Naive thymus-derived CD8-positive, alpha-beta T cell (primary cell): ENCODE results near the gene KRTAP2-4. TPM values are rescaled to one million over a fixed set of nuclear protein-coding genes. Genes with fewer than 3 reads are reported as not detected.
"Not testable (repeated sequence)": the region's sequence is repeated elsewhere in the genome, so short reads cannot be mapped to it uniquely, and the experiment has no call there.

Source experiments
- ATAC-seq, 2 donors: fragments of 150-1000 bp; cut with Tn5 transposase in 1 of 2; sonication (Bioruptor Pico), chemical (Tn5 transposase) in 1 of 2; 1 replicate in 1 of 2; 2 replicates in 1 of 2; pipeline ENCODE4 v1.10.0; 2021; ENCODE audit warnings: mild to moderate bottlenecking in 2 of 2, moderate library complexity in 2 of 2
- POLR2A ChIA-PET: fragments of 350-600 bp; sonication (Branson Sonifier 250); formaldehyde crosslinking; loops from one replicate; lab custom pipeline; 2021; ENCODE audit warnings: antibody characterized with exemption; lab: Charles Lee
- DNase-seq, 10 donors: peaks; one replicate each; pipeline versions ENCODE4 v3.0.0 to v3.0.0-alpha.2; 2020 to 2022
- H3K27ac Mint-ChIP-seq, 10 donors: one replicate each; pipeline ENCODE4 v1.8.0; 2020 to 2022; ENCODE audit warnings: mild to moderate bottlenecking in 10 of 10, mixed read lengths in 10 of 10, moderate library complexity in 4 of 10, inconsistent platforms in 1 of 10
- H3K27me3 Mint-ChIP-seq, 5 donors: one replicate each; pipeline ENCODE4 v1.8.0; 2021 to 2022; ENCODE audit warnings: mixed read lengths in 5 of 5
- H3K36me3 Mint-ChIP-seq, 3 donors: one replicate each; pipeline ENCODE4 v1.8.0; 2020 to 2022; ENCODE audit warnings: mixed read lengths in 3 of 3, mild to moderate bottlenecking in 2 of 3, inconsistent platforms in 1 of 3
- H3K4me1 Mint-ChIP-seq, 4 donors: one replicate each; pipeline ENCODE4 v1.8.0; 2021 to 2022; ENCODE audit warnings: mixed read lengths in 4 of 4
- H3K4me3 Mint-ChIP-seq, 10 donors: one replicate each; pipeline ENCODE4 v1.8.0; 2020 to 2022; ENCODE audit warnings: mild to moderate bottlenecking in 10 of 10, mixed read lengths in 10 of 10, moderate library complexity in 6 of 10, inconsistent platforms in 1 of 10
- H3K9me3 Mint-ChIP-seq, 9 donors: one replicate each; pipeline ENCODE4 v1.8.0; 2020 to 2022; ENCODE audit warnings: mixed read lengths in 9 of 9, mild to moderate bottlenecking in 3 of 9, inconsistent platforms in 1 of 9, moderate library complexity in 1 of 9
- polyA plus RNA-seq, 3 donors: library from polyadenylated mRNA; unstranded; fragments of 300-500 nt; fragmentation: Illumina TruSeq; gene quantifications; one replicate each; pipeline ENCODE4 v1.2.3, GENCODE V29; 2021
- total RNA-seq, 8 experiments: library from RNA in 2 of 8; stranded (reverse) in 2 of 8; gene quantifications; one replicate each; pipeline ENCODE4 v1.2.3 and lab custom pipeline; 2021 to 2026

Gene KRTAP2-4
- total and polyA plus RNA-seq, 5 experiments from 2014 or later = not detected

GRCh38 chr17:41046735-41047465 is 18.8 kb downstream of the KRTAP2-4 start, which contains the start of gene KRTAP2-1:
Gene KRTAP2-1, minus strand, starts transcription at chr17:41047316. Its CDS starts 49 bp downstream, at chr17:41047267.
- not testable (repeated sequence) for DNase-seq, H3K36me3 Mint-ChIP-seq, ATAC-seq, H3K4me3 Mint-ChIP-seq, H3K4me1 Mint-ChIP-seq
- Mint-ChIP-seq H3K27me3 (peaks cover 5 to 24% (median 13%) of the 10 kb centered on the region in 5 donors), H3K27ac (peak within 1 kb of the TSS in 1 of 10 donors; percentile 34), H3K9me3 (peaks cover 2 to 24% (median 7%) of the 10 kb centered on the region in 9 donors)
- POLR2A ChIA-PET = interaction anchor here (0.6 kb wide), 1 partner anchor 906 kb away, joined by 5 read pairs; the partner anchor contains the start of gene CASC3

DNA sequence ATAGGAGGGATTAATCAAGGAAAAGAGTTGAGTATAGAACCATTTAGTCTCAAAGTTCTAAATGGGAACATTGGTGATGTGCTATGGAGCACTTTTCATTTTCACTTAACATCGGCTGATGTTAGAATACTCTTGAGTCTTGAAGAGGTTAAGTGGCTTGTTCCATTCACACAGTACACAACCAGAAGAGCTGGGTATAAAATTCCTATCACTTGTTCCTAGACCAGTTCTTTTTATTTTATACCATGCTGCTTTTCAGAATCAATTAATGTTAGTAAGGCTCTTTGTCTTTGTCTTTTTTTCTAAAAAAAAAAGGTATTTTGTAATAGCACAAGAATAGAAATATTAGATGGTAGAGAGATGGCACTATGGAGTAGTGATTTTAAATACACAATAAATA is 22.7 kb downstream of the KRTAP2-4 start:
- POLR2A ChIA-PET = no interaction called here
- peaks cover 0 to 5% (median 3%) of the 10 kb centered on the region in 4 donors for H3K4me1 Mint-ChIP-seq
- ATAC-seq (no peak), DNase-seq (no peak)
- H3K27me3 Mint-ChIP-seq = peaks cover 4 to 19% (median 10%) of the 10 kb centered on the region in 5 donors
- peaks cover 0 to 5% (median 0%) of the 10 kb centered on the region in 3 donors for H3K36me3 Mint-ChIP-seq
- peaks cover 2 to 24% (median 7%) of the 10 kb centered on the region in 9 donors for H3K9me3 Mint-ChIP-seq
- no peak overlapping the region for H3K27ac Mint-ChIP-seq
- no peak overlapping the region for H3K4me3 Mint-ChIP-seq

DNA sequence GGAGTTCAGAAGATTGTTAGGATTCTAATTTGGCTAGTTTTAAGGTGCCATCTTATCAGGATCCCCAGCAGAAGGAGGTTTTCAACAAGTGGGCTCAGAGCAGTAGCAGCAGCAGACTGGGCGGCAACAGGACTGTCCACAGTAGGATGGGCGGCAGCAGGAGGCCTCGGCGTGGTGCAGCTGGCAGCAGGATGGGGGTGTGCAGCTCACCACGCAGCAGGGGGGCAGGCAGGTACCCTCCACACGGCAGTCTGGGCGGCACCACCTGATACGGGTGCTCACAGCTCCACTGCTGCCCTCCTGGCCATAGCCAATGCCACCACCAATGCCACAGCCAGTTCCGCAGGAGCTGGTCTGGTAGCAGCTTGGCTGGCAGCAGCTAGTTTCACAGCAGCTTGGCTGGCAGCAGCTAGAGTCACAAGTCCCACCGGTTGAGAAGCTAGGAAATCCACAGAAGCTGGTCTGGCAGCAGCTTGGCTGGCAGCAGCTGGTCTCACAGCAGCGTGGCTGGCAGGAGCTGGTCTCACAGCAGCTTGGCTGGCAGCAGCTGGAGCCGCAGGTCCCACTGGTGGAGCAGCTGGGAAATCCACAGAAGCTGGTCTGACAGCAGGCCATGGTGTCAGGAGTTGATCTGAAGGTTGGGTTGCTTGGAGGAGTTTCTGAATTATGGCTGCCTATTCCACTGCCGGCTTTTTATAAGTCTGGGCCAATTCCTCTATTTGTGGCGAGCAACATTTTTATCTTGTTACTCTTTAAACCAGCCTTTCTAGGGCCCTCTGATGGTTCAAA is 24.7 kb downstream of the KRTAP2-4 start, which contains the start of gene KRTAP1-1:
Gene KRTAP1-1 (minus strand): TSS at position 668 of the 789 bp plus-strand sequence. CDS start 53 bp downstream, at position 615.
- H3K4me3 Mint-ChIP-seq, H3K27ac Mint-ChIP-seq, POLR2A ChIA-PET, DNase-seq, ATAC-seq, H3K36me3 Mint-ChIP-seq, H3K4me1 Mint-ChIP-seq: not testable (repeated sequence)
- peaks cover 0 to 17% (median 4%) of the 10 kb centered on the region in 5 donors for H3K27me3 Mint-ChIP-seq
- peaks cover 2 to 24% (median 7%) of the 10 kb centered on the region in 9 donors for H3K9me3 Mint-ChIP-seq

DNA sequence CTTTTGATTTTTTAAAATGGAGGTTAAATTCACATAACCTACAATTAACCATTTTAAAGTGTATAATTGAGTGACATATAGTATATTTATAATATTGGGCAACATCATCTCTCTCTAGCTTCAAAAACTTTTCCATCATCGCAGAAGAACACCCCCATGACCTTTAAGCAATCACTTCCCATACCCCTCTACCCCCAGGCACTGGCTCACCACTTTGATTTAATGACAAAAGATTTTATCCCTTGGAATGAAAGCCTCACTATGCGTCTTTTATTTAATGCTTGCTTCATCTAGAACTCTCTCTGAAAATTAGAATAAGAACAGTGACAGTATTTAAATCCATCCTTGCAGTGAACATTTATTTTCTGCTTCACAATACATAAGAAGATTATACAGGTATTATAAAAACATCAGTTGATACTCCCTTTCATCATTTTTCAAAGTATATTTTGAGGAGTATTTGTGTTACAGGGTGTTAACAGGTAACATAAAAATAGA is 27.8 kb downstream of the KRTAP2-4 start:
- peaks cover 0 to 2% (median 0%) of the 10 kb centered on the region in 4 donors for H3K4me1 Mint-ChIP-seq
- peaks cover 0 to 9% (median 4%) of the 10 kb centered on the region in 9 donors for H3K9me3 Mint-ChIP-seq
- DNase-seq = no peak
- H3K27ac Mint-ChIP-seq = no peak overlapping the region
- no peak for ATAC-seq
- peaks cover 0 to 10% (median 2%) of the 10 kb centered on the region in 5 donors for H3K27me3 Mint-ChIP-seq
- H3K4me3 Mint-ChIP-seq = no peak overlapping the region
- H3K36me3 Mint-ChIP-seq = no peaks in the 10 kb centered on the region
- POLR2A ChIA-PET = no interaction called here

- POLR2A ChIA-PET, H3K9me3 Mint-ChIP-seq, ATAC-seq, DNase-seq, H3K36me3 Mint-ChIP-seq, H3K4me1 Mint-ChIP-seq, H3K4me3 Mint-ChIP-seq: not testable (repeated sequence)
- Mint-ChIP-seq H3K27me3 (peaks cover 0 to 19% (median 3%) of the 10 kb centered on the region in 5 donors), H3K27ac (peak within 1 kb of the TSS in 1 of 10 donors; percentile 7)
These were observed 31.2 kb downstream of the KRTAP2-4 start, which contains the start of gene KRTAP1-3 for GRCh38 chr17:41034346-41034935. Gene KRTAP1-3, minus strand, starts transcription at chr17:41034874. Its CDS starts 53 bp downstream, at chr17:41034821.

DNA sequence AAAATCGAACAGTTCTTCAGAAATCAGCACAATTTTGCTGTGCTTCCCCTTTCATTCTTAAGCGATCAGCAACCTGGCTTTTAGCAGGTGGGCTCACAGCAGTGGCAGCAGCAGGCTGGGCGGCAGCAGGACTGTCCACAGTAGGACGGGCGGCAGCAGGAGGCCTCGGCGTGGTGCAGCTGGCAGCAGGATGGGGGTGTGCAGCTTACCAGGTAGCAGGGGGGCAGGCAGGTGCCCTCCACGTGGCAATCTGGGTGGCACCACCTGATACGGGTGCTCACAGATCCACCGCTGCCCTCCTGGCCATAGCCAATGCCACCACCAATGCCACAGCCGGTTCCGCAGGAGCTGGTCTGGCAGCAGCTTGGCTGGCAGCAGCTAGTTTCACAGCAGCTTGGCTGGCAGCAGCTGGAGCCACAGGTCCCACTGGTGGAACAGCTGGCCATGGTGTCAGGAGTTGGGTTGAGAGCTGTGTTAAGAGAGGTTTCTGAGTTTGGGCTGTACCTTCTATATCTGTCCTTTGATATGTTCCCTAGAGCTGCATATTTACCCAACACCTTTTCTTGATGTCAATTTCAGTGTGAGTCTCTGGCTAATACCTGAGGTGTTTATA is 35.9 kb downstream of the KRTAP2-4 start, which contains the start of gene KRTAP1-4:
Gene KRTAP1-4 (minus strand): TSS at position 563 of the 613 bp plus-strand sequence. CDS start 117 bp downstream, at position 446.
- Mint-ChIP-seq H3K4me3 (no peak within 1 kb of the TSS), H3K9me3 (no peaks in the 10 kb centered on the region), H3K27ac (no peak within 1 kb of the TSS), H3K4me1 (peaks cover 0 to 8% (median 4%) of the 10 kb centered on the region in 4 donors), H3K36me3 (no peaks in the 10 kb centered on the region), H3K27me3 (peaks cover 0 to 23% (median 13%) of the 10 kb centered on the region in 5 donors)
- POLR2A ChIA-PET = no interaction called here
- ATAC-seq (no peak), DNase-seq (no peak)

- no peak within 1 kb of the TSS for H3K4me3 Mint-ChIP-seq
- POLR2A ChIA-PET = no interaction called here
- peaks cover 0 to 5% (median 0%) of the 10 kb centered on the region in 9 donors for H3K9me3 Mint-ChIP-seq
- H3K27me3 Mint-ChIP-seq = peaks cover 0 to 21% (median 13%) of the 10 kb centered on the region in 5 donors
- H3K27ac Mint-ChIP-seq = no peak within 1 kb of the TSS
- peaks cover 0 to 14% (median 5%) of the 10 kb centered on the region in 4 donors for H3K4me1 Mint-ChIP-seq
- DNase-seq (no peak), ATAC-seq (no peak)
- H3K36me3 Mint-ChIP-seq = no peaks in the 10 kb centered on the region
These were observed 38.8 kb downstream of the KRTAP2-4 start, which contains the start of gene KRTAP1-5 for GRCh38 chr17:41026715-41027471. Gene KRTAP1-5, minus strand, starts transcription at chr17:41027208. Its CDS starts 53 bp downstream, at chr17:41027155.

DNA sequence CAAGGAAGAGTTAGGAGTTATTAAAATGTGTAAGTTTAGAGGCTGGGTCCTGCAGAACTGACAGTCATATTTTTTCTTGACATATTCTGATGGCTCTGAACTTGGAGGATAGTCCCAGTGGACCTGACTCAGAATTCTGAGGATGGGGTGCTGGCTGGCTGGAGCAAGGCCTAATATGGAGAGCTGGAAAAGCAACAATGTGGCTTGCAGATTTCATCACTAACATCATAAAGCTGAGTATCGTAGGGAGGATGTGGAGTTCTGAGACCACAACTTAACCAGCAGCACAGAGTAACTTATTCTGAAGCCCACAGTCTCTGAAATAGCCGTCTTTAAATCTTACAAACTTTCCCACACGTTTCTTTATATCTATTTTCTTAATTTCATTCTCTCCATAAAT is 41.0 kb downstream of the KRTAP2-4 start:
- peaks cover 0 to 14% (median 5%) of the 10 kb centered on the region in 4 donors for H3K4me1 Mint-ChIP-seq
- peak overlapping the region in 1 of 10 donors; percentile 3 for H3K4me3 Mint-ChIP-seq
- peaks cover 0 to 14% (median 7%) of the 10 kb centered on the region in 5 donors for H3K27me3 Mint-ChIP-seq
- H3K36me3 Mint-ChIP-seq = peaks cover 0 to 5% (median 0%) of the 10 kb centered on the region in 3 donors
- DNase-seq (no peak), ATAC-seq (no peak)
- H3K9me3 Mint-ChIP-seq = peaks cover 0 to 5% (median 0%) of the 10 kb centered on the region in 9 donors
- H3K27ac Mint-ChIP-seq = no peak overlapping the region
- POLR2A ChIA-PET = no interaction called here

DNA sequence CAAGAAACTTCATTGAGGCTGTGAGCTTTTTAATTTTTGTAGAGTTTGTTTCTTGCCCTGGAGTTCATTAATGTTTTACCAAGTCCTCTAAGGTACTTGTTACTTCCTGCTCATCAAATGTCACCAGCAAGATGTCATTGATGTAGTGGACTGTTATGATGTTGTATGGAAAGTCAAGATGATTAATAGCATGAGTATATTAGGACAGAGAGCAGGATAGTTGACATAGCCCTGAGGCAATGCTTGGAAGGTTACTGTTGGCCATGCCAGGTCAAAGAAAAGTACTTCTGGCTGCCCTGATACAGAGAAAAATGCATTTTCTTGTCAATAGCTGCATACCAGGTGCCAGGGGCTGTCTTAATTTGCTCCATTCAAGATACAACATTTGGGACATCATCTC is 45.3 kb downstream of the KRTAP2-4 start:
- no peak for DNase-seq
- peaks cover 0 to 10% (median 3%) of the 10 kb centered on the region in 5 donors for H3K27me3 Mint-ChIP-seq
- peaks cover 0 to 5% (median 0%) of the 10 kb centered on the region in 3 donors for H3K36me3 Mint-ChIP-seq
- ATAC-seq = no peak
- H3K27ac Mint-ChIP-seq = no peak overlapping the region
- H3K4me1 Mint-ChIP-seq = peaks cover 0 to 12% (median 5%) of the 10 kb centered on the region in 4 donors
- peaks cover 0 to 5% (median 0%) of the 10 kb centered on the region in 9 donors for H3K9me3 Mint-ChIP-seq
- POLR2A ChIA-PET = no interaction called here
- no peak overlapping the region for H3K4me3 Mint-ChIP-seq

DNA sequence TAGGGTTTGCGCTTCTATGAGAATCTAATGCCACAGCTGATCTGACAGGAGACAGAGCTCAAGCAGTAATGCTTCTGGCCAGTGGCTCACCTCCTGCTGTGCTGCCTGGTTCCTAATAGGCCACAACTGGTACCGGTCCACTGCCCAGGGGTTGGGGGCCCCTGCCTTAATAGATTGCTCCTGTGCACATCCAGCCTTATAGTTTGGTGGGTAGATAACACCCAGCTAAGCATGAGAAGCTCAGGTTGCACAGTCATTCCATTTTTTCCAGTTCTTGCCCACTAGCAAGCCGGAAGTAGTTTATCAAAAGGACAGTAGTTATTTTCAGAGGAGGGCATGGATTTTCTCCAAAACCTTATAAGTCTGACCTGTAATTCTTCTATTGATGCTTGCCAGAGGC is 46.3 kb downstream of the KRTAP2-4 start:
- Mint-ChIP-seq H3K36me3 (peaks cover 0 to 5% (median 0%) of the 10 kb centered on the region in 3 donors), H3K27ac (no peak overlapping the region), H3K4me1 (peaks cover 0 to 3% (median 0%) of the 10 kb centered on the region in 4 donors), H3K27me3 (peaks cover 0 to 10% (median 2%) of the 10 kb centered on the region in 5 donors), H3K4me3 (no peak overlapping the region), H3K9me3 (peaks cover 0 to 5% (median 0%) of the 10 kb centered on the region in 9 donors)
- no peak for ATAC-seq
- no peak for DNase-seq
- POLR2A ChIA-PET = no interaction called here

DNA sequence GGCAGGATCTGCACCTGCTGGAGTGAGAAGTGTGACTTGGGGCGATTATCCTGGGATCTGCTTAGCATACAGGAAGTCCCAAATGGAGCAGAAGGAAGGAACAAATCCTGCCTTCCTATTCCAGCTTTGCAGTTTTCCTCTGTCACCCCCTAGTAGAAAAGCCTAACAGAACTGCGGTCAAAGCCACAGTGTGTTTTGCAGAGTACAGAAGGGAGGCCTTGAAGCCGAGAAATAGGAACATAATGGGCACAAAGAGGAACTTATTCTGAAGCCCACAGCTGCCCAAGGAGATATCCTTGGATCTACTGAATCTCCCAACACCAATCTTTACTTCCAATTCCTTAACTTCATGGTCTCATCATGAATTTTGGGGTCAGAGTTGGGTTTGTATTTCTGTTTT is 47.1 kb downstream of the KRTAP2-4 start:
- no peaks in the 10 kb centered on the region for H3K4me1 Mint-ChIP-seq

More for the DNA sequence above, 47.1 kb downstream of the KRTAP2-4 start:
- Mint-ChIP-seq H3K27me3 (peaks cover 0 to 10% (median 2%) of the 10 kb centered on the region in 5 donors), H3K36me3 (peaks cover 0 to 5% (median 0%) of the 10 kb centered on the region in 3 donors), H3K9me3 (peaks cover 0 to 5% (median 0%) of the 10 kb centered on the region in 9 donors), H3K4me3 (no peak overlapping the region), H3K27ac (no peak overlapping the region)
- POLR2A ChIA-PET = no interaction called here
- ATAC-seq (no peak), DNase-seq (no peak)
